GM18520 (cell line): ENCODE measurements around the gene FAM78B.

Experiments used
- ATAC-seq: cut with Tn5 transposase; IDR thresholded peaks from one replicate; pipeline ENCODE4 v1.9.1; 2021; ENCODE audit not compliant: unreplicated experiment

Gene FAM78B

DNA sequence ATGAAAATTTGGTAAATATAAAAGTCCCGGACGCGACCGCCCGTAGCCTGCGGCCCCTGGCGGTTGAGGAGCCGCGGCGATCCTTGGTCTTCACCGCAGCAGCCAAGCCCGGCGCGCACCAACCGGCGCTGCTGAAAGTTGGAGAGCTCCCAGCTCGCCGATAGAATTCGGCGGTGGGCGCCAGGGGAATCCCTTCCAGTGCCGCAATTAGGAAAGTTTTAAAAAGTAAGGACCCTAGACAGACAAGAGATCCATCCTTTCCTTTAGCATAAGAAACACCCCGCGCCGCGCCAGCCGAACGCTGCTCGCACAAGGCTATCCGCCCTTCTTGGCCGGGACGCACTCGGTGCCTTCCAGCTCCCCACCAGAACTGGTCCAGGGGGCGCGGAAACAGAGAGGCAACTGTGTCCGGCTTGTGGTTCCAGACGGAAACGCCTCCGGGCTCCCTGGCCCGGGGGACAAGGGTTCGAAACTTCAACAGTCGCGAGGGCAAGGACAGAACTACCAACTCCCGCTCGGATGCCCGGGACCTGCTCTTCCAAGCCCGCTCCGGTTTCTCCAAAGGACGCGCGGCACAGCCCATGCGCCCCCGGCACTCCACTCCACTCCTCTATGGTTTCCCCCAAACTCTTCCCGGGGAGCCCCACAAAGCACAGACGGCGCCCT lies 1.7 kb downstream of the FAM78B start:
- ATAC-seq, result no peak

DNA sequence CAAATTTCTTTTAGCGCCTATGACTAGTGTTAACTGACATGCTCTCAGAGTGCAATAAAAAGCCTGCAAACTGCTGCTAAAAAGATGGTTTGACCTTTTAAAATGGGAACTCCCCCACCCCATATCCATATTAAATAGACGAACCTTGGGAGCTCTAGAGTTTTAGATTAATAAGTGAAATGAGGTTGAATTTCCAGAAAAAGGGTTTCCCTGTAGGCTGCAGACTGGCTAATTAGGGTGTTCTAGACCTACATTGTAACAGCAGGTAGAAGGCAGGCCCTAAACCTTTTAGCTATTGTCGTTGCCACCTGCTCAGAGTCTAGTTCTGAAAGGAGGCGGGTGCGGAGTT lies 2.2 kb downstream of the FAM78B start:
- ATAC-seq, result no peak

DNA sequence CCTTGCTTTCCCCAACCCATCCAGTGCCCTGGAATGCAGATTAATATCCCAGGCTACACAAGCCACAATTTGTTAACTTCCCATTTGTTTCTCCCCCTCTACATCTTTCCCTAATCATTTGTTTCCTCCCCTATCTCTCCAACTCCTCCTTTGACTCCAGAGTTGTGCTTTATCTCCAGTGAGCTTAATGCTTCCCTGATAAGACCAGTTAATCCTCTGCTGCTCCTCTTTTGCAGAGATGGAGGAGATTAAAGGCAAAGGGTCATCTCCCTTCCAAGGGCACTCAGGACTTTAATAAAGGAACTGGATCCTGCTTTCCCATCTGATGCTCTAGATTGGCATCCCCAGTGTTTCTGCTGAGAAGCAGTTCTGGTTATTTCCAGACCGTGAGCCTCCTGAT lies 7.1 kb downstream of the FAM78B start:
- no peak for ATAC-seq

DNA sequence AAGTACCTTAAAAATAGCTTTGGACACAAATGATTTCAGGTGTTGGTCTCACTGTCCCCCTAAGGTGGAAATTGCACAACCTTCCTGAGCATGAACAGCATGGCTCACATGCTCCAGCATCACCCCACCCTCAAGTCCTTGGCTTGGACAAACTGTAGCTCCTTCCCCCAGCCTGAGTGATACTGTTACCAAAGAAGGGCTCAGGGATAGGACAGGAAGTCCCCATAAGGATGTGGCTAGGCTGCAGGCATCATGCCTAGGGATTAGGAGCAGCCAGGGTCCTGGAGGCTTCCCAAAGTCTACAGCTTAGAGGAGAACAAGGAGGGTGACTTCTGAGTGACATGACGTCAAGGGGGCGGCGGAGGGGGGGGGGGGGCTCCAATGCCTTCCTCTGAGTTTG lies 10.1 kb downstream of the FAM78B start:
- no peak for ATAC-seq

DNA sequence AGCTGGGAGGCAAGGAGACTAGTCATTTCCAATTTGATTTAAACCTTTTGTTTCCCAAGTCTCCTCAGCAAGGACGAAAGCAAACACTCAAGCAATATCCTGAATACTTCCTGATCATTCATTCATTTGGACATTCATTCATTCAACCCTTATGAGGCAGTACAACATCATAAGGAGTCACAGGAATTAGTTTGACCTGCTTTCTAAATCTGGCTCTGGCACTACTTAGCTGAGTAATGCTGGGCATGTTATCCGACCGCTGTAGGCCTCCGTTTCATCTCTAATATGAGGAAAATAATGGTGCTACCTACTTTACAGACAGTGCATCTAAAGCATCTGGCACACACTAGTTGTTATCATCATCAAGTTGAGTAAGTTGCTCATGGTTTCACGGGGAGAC lies 11.7 kb downstream of the FAM78B start:
- no peak for ATAC-seq

- ATAC-seq, result no peak
Observed at GRCh38 chr1:166153525-166154314, 13.1 kb downstream of the FAM78B start.

DNA sequence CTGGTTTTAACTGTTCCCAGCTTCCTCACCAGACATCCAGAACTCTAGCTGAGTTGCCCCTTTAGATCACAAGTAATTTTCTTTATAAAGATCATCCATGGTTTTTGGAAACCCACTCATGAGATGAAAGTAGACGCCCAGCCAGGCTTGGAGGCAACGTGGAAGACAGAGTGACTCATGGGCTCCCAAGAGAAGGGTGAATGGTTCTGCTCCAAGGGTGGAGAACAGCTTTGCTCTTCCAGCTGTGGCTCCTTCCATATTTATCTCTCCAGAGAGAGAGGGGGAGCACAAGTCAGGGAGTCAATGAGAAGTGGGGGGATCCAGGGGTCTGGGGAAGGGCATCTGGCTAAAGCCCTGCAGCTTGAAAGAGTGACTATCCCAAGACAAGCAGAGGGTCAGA lies 13.8 kb downstream of the FAM78B start:
- ATAC-seq, result no peak

- ATAC-seq, result no peak
Observed at GRCh38 chr1:166151804-166152203, 15.0 kb downstream of the FAM78B start.

- no peak for ATAC-seq
Observed at GRCh38 chr1:166145499-166145898, 21.3 kb downstream of the FAM78B start.

- ATAC-seq, result no peak
Observed at GRCh38 chr1:166141969-166142368, 24.8 kb downstream of the FAM78B start.

DNA sequence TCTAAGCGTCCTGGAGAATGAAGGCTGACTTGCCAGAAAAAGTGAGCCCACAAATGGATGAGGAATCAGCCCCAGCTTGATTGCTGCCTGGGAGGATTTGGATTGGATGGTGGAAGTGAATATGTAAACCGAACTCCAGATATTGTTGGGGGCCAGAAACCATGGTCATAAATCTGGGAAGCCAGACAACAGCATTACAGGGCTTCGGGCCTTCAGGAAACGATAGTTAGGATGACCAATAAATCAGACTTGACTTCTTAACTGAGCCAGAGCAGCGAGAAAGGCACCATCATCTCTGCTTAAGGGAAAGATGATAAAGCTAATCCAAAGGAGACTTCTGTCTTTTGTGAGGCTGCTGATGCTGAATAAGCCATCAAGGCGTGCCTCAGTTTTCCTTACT lies 26.6 kb downstream of the FAM78B start:
- no peak for ATAC-seq

GRCh38 chr1:166139735-166140134 lies 27.1 kb downstream of the FAM78B start:
- ATAC-seq, result no peak

DNA sequence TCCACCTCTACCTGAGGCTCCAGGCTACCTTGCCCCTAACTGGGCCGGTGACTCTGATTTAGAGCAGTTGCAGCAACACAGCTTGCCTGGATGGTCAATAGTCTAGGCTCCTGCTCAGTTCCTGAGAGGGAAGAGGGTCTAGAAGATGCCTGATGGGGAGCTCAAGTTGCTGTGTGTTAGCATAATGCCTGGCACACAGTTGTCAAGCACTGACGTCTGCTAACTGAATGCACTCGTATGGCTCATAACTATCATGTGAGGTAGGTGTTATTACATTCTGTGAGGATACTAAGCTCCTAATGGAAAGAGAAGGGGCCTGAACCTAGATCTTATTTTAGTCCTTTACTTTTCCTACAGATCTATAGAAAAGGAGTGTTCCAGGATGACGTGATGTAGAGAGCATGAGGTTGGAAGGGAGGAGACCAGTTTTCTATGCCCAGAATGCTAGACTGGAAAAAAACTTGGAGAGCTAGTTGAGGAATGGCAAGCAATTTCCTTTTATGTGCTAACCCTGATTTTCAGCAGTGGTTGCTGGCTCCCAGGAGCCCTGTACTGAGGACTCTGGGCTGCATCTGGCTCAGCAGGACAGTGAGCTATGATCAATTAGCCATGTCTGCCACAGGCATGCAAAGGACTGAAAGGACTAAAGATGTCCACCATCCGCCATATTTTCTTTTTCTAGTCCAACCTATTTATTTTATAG lies 30.0 kb downstream of the FAM78B start:
- ATAC-seq, result no peak

- no peak for ATAC-seq
Observed at GRCh38 chr1:166136222-166136621, 30.6 kb downstream of the FAM78B start.

DNA sequence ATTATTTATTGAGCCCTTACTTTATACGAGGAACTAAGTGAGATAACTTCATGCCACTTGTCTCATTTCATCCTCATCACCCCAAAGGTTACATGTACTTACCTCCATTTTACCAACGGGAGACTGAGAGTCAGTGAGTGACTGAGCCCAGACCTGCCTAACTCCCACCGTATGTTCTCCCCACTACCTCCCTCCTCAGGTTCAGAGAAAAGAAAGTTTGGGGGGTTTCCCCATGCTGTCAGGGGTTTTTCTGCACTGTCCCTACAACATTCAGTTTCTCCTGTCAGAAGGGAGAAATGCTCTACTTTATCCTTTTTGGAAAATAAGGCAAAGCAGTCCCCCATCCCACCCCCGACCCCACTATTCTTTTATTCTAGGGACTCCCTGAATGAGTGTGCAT lies 32.9 kb downstream of the FAM78B start:
- no peak for ATAC-seq

DNA sequence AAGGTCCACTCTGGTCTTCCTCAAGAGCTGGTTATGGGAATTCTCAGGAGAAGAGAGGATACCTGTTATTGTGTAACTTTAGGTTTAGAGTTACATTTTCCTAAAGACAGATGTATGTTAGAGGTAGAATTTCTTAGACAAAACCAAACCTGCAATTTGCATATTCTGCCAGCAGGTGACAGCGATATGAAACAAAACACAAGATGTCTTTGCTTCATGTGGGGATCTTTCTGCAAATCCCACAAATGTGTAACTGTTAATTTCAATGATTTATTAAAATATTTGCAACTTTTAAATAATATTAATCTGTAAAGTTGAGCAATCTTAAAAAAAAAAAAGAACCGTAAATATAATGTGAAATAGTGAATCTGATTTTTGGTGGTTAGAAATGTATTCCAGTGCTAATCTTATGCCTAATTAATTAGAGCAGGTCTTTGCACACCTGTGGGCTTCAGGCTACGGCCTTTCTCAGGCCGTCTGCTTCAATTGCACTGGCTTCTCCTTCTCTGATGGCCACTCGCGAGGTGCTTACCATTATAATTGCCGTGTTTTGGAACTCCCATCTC lies 33.4 kb downstream of the FAM78B start:
- no peak for ATAC-seq

DNA sequence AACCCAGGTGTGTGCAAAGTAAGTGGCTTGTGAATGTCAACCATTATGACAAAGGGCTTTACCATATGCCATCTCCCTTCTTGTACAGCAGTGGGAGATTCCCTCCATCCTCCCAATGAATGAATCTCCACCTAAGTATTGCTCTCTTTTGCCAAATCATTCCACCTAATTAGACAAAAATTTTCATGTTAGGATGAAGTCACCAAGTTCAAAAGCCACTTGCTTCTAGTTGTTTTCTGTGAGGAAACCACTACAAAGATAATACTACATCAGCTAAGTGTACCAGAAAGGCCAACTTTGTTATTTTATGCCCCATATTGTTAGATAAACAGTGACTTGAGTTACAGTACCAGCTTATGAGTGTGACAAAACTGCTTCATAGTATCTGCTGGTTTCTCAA lies 34.3 kb downstream of the FAM78B start:
- ATAC-seq, result no peak

- no peak for ATAC-seq
Observed at GRCh38 chr1:166129006-166129405, 37.8 kb downstream of the FAM78B start.

- no peak for ATAC-seq
Observed at GRCh38 chr1:166128195-166128594, 38.6 kb downstream of the FAM78B start.

- ATAC-seq, result no peak
Observed at GRCh38 chr1:166127003-166127402, 39.8 kb downstream of the FAM78B start.

- no peak for ATAC-seq
Observed at GRCh38 chr1:166122873-166123466, 43.8 kb downstream of the FAM78B start.
